Measurements from ENCODE around the gene C6orf118. TPM values are rescaled to one million over a fixed set of nuclear protein-coding genes. Genes with fewer than 3 reads are reported as not detected.

C6orf118 gene
- total RNA-seq, result not detected in 2 replicates

DNA sequence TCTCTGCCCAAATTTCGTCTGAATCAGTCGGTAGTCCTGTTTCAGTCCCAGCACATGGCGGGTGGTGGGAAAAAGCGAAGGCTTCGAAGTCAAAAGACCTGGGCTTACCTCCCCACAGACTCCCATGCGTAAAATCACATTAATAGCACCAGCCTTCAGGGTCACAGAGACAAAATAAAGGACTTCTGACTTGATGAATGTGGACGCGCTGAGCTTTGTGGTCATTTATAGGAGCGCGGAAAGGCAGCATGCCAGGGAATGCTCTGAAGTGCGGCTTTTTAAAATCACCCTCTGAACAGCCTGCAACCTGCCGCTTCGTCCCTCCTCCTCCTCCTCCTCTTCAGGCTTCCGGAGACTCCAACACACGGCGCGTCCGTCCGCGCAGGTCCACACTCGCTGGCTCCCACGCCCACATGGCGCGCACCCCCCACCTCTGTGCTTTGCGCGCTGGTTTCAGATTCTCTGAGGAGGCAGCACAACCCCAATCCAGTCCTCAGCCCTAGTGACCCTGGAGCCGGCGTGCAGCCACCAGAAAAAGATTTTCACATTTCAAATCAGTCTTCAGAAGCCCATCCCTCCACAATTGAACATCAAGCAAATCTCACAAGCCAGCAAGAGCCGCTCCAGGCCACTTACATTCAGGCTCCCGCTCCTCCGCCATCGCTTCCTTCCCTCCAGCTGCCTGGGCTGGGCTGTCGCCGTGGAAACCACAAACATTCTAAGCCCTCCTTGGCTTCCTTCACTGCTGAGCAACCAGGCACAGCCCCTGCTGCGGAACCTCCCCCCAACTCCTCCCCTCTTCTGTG lies at the start of gene C6orf118:
Gene C6orf118, minus strand, starts transcription at position 680 of the 806 bp plus-strand sequence. Its CDS starts 19 bp downstream, at position 661.
- DNase-seq (ENCODE audit: low read depth in 2 of 2), result peak; percentile 24 to 34

DNA sequence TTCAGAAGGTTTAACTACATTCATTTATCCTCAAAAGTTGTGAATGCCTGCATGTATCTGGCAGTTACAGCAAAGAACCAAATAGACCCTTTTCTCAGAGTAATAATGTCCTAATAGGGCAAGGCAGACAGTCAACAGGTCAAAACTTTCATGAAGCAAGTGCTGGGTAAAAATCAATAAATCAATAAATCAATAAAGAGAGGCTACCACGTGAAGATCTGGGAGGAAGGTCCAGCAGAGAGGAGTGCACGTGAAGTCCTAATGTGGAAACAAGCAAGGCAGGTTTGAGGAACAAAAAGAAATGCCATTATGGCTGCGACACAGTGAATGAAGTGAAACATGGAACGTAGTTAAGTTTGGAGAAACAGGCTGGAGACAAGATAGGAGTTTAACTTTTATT lies 36.3 kb upstream of the C6orf118 start:
- no peak for DNase-seq (ENCODE audit: low read depth in 2 of 2)

DNA sequence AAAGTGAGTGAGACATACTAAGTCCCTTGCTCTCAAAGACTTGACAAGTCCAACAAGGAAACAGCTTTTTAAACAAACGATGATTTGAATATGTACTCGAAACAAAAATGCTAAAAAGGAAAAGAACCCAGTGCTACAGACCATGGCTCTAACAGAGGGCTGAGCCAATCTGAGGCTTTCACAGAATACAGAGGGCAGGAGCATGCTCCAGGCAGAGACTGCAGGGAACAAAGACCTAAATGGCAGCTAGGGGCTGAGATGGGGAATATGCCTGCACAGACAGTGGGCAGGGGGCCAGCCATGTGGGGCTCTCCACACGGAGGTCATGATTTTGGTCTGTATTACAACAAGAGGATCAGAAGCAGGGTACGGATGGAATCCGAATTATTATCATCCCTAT lies 31.1 kb upstream of the C6orf118 start:
- DNase-seq (ENCODE audit: low read depth in 2 of 2), result no peak

DNA sequence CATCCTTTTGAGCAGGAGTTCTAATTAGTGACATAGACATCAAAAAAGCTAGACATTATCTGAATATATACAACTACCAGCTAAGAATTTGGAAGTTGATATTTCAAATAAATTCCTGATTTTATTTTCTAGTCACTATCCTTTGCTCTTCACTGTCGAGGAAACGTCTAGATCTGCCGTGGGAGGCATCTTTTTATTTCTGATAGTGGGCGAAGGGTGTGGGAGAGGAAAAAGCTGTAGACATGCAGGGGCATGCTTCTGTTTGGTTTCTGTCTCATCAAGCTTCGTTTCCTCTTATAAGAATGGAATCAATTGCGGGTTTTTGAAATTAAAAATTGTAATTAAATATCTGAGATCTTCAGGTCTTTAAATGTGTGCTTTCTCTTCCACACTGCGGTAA lies 16.2 kb upstream of the C6orf118 start:
- DNase-seq (ENCODE audit: low read depth in 2 of 2), result no peak

DNA sequence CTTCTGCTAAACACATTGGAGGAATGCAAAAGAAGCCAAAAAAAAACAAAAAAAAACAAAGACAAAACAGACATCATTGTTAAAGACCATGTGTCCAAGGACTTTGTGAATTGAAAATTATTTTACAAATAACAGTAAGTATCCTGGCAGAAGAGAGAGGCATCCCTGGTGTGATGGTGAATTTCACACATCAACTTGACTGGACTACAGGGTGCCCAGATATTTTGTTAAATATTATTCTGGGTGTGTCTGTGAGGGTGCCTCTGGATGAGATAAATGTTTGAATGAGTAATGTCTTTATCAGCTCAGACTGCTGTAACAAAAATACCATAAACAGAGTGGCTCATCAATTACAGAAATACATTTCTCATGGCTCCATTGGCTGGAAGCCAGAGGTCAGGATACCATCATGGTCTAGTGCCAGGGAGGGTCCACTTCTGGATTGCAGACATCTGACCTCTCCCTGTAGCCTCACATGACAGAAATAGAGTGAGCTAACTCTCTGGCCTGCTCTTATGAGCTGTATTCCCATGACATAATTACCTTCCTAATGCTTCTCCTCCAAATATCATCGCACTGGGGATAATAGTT lies 12.2 kb upstream of the C6orf118 start:
- DNase-seq (ENCODE audit: low read depth in 2 of 2), result no peak

DNA sequence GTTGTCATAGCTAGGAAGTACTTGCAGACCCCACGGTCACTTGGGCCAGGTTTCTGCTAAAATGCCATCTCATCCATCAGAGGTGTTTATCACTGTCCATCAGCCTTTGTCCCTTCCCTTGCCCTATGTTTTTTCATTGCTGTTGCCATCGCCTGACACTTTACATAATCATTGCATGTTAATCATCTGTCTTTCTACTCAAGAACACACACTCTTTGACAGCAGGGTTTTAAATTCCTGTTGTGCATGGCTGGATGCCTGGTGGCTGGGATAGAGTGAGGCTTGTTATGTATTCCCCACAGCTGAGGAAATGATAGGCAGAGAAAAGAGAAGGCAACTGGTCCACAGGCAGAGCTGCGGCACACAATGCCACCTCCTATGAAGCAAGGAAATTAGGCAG lies 11.7 kb upstream of the C6orf118 start:
- DNase-seq (ENCODE audit: low read depth in 2 of 2), result no peak

DNA sequence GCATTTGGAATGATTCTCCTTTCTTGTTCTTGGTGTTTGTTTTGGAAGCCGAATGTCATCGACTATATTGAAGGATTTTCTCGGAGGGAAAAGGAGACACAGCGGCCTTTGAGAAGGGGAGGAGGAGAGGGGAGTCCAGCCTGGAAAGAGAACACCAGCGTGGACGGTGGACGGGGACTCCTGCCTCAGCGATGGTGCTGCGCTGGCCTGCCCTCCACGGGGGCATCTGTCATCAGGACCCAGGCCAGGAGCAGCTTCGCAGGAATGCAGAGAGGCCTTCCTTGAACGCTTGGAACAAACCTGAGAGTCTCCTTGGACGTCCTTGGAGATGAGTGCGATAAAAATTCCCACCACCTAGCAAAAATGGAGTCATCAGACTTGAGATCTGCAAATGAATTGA lies 8.3 kb upstream of the C6orf118 start:
- no peak for DNase-seq (ENCODE audit: low read depth in 2 of 2)

DNA sequence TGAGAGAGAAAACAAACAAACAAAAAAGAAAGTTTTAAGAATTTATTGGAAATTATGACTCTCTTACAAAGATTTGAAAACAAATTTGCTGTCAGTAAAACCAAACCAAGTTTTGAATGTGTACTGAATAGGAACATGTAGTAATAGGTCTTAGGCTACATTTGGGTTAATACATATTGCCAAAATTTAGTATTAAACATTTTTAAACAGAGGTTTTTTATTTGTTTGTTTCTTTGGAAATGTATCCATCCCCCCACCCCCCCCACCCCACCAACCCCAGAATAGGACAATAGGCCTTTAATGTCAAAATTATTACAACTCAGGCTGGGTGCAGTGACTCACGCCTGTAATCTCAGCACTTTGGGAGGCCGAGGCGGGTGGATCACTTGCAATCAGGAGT lies 2.5 kb downstream of the C6orf118 start:
- DNase-seq (ENCODE audit: low read depth in 2 of 2), result no peak

DNA sequence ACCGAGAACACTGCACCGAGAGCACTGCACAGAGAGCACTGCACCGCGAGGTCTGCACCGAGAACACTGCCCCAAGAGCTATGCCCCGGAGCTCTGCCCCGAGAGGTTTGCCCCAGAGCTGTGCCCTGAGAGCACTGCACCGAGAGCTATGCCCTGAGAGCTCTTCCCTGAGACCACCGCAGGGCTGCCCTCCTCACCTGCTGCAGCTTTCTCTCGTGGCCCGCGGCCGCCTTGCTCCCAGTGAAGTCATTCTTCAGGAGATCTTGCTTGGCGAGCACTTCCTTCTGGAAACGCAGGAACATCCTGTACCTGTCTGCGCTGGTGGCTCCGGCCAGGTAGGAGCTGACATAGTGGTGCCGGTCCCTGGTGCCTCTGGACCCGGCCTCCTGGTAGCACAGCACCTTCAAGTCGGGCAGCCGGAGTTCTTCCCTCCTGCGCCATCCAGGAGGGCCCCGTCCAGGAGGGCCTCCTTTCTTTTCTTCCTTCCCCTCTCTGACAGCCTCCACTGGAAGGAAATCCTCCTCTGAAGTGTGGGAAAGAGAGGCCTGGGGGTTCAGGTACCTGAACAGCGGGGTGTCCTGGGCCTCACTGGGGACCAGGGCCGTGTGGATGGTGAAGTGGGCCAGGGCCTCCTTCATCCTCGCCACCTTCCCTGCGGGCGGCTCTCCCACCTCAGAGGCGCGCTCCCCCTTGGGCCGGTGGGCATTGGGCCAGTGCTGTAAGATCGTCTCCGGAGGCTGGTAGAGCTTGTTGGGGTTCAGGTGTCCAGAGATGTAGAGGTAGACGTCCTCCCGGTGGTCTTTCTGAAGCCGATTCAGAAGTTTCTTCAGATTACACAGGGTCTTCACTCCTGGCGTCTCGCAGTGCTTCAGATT lies 7.8 kb downstream of the C6orf118 start:
- DNase-seq (ENCODE audit: low read depth in 2 of 2), result no peak

DNA sequence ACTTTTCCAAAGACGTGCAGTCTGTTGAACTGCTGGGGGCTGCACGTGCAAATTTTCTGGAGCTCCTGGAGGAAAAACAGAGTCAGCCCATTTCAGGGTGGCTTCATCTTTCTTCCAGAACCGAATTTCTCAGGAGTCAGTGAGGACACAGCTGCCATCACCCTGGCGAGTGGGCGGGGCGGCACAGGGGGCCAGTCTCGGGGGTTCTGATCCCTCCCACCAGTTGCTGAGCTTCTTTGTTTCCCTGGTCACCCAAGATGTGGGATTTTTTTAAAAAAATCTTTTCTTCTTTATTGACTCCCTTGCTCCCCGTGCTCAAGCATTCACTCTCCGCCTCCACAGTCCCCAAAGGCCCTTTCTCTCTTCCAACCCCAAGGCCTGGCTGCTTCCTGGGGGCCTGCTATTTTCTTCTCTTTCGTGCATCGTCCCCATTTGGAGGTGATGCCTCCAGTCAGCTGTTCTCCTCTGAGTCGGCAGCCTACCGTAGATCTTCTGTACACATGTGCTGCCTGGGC lies 8.9 kb downstream of the C6orf118 start:
- no peak for DNase-seq (ENCODE audit: low read depth in 2 of 2)

DNA sequence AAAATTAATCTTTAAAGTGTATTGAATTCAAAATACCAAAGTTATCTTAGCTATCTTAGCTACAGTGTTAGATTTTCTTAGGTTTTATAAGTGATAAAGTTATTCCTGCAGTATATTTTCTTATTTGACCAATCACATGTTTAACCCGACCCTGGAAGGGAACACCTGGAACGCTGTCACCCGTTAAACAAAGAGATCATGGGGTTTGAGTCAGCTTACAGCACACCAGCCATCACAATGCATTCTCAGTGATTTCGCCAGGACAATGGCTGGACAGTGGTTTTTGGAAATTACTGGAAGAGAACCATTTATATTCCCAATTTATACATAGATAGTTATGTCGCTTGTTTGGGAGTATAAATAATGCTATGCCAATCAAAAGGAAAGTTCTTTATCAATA lies 10.5 kb downstream of the C6orf118 start:
- DNase-seq (ENCODE audit: low read depth in 2 of 2), result no peak

DNA sequence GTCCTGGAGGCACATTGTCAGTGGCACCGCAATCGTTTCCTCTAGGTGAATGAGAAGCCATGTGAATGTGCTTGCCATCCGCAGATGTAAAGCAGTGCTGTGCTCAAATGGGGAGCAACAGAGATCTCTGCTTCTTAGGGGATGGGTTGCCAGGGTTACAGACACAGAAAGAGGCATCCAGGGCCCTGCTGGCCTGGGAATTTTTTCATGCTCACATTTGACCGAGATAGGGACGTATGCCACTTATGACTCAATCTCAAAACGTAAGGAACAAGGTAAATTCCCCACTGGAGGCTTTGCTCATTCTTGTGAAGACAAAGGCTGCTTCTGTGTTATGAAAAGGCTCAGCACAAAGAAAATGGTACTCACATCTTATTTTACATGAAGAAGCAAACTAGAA lies 11.0 kb downstream of the C6orf118 start:
- DNase-seq (ENCODE audit: low read depth in 2 of 2), result no peak

DNA sequence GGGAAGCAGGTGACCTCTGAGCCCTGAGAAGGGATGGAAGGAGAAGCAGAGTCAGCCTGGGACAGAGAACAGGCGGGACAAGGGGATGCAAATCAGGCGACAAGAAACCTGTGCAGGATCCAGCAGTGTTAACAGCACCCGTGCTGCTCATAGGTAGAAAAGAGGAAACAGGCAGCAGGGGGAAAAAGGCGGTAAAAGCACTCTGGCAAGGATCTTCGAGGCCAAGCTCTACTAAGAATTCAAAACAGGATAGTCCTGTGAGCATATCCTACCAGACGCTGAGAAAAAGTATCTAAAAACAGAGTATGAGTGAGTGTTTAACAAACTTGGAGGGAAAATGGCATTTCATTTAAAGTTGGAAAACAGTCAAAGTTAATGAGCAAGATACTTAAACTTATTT lies 16.7 kb downstream of the C6orf118 start:
- no peak for DNase-seq (ENCODE audit: low read depth in 2 of 2)

DNA sequence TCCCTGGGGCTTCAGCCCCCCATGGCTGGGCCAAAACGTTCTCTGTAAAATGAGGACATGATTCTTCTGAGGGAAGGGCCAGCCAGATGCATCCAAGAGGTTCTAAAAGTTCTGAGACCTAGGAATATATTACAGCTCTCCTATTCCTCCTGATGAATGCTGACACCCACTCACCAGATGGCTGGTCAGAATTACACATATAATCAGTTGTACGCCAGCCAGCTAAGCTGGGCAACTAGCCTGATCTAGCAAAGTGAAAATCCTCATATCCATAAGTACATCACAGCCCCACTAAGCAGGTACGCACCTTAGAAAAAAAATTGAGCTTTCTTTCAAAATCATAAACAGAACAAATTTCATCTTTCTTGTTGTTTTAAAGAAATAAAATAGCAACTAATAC lies 34.8 kb downstream of the C6orf118 start:
- DNase-seq (ENCODE audit: low read depth in 2 of 2), result no peak

DNA sequence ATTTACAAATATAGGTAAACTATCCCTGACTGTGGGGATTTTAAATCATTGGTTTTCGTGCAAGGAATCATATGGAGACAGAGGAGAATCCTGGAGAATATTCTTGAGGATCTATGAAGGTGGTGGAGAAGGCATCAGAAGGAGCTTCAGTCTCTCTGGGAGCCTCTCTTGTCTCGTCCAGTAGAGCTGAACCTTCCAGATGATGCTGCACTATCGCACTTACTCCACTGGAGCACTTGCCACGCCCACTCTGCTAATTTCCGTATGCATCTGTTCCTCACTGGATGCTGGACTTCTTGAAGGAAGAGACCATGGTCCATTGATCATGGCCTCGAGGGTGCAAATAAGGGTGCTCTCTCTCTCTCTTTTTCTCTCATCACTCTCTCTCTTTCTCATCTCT lies 36.8 kb downstream of the C6orf118 start:
- DNase-seq (ENCODE audit: low read depth in 2 of 2), result no peak

DNA sequence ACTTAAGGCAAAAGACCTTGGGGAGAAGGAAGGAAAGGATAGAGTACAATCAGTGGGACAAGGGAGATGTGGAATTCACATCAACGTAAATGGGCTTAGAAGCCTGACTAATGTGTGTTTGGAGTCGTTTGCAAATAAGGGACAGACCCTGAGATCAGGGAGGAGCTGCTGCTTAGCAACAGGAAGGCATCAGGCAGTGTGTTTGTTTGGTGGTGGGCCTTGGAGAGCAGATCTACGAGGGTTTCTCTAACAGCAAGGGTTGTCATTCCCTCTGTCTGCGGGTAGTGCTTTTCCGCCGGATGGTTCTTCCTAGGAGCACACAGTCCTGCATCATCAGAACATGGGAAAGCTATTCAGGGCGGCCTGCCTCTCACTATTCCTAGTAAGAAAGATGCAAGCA lies 40.4 kb downstream of the C6orf118 start:
- no peak for DNase-seq (ENCODE audit: low read depth in 2 of 2)

DNA sequence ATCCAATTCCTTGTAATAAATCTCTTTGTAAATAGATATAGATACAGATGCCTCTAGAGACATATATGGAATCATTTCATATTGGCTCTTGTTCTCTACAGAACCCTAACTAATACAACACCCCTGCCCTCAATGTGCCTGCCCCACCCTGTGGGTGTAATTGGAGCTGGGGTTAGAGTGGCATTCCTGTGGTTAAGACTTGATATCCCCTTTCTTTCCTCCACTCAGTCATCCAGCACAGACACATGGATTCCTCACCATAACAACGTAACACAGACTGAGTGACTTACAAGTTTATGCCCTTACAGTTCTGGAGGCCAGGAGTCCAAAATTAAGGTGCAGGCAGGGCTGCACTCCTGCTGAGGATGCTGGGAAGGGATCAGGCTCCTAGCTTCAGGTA lies 42.8 kb downstream of the C6orf118 start:
- no peak for DNase-seq (ENCODE audit: low read depth in 2 of 2)

DNA sequence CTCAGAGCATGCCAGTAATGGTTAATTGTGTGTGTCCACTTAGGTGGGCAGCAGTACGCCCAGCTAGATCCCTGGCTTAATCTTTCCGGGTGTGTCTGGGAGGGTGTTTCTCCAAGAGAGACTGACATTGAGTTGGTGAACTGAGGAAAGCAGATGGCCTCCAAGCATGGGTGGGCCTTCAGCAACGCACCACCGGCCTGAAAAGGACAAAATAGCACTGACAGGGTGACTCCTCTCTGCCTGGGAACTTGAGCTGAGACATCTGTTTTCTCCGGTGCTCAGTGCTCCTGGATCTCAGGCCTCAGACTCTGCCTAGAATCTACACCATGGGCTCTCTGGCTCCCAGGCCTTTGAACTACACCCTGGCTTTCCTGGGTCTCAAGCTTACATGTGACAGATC lies 43.2 kb downstream of the C6orf118 start:
- no peak for DNase-seq (ENCODE audit: low read depth in 2 of 2)

DNA sequence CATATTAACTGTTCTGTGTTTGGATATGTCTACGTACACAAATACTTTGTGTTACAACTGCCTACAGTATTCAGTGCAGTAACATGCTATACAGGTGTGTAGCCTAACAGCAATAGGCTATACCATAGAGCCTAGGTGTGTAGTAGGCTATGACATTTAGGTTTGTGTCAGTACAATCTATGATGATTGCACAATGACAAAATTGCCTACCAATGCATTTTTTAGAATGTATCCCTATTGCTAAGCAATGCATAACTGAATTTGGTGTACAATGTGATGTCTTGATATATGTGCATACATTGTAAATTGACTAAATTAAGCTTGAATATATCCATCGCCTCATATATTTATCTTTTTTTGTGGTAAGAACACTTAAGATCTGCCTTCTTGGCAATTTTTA lies 48.9 kb downstream of the C6orf118 start:
- DNase-seq (ENCODE audit: low read depth in 2 of 2), result no peak

DNA sequence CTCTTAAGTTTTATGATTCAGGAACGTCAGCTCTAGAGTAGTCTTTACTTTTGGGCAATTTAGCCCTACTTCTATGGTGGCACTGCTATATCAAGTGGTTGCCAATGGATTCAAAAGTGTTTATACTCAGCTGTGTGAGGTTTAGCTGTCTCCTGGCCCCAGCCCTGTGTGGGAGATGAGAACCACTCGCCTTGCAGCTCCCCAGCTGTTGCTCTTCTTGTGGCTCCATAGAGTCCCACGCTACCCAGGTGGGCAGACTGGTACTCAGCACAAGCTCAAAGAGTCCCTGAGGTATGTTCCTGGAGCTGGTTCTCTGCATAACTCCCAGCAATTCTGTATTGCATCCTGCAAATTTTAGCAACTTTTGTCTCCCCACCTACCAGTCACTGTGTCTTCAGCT lies 59.6 kb downstream of the C6orf118 start:
- no peak for DNase-seq (ENCODE audit: low read depth in 2 of 2)

DNA sequence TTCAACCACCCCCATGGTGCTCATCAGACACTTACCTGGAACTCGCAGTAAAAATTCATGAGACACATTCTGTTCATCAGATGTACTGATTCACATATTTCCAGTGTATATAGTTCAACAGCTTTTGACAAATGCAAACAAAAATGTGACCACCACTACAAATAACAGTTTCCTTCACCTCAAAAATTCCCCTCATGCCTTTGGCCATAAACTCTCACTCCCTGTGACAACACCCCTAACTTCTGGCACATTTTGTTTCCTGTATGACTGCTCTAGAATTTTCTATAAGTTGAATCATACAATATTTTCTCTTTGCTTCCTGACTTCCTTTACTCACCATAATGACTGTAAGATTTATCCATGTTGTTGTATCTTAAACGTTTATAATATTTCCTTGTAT lies 63.7 kb downstream of the C6orf118 start:
- DNase-seq (ENCODE audit: low read depth in 2 of 2), result no peak

DNA sequence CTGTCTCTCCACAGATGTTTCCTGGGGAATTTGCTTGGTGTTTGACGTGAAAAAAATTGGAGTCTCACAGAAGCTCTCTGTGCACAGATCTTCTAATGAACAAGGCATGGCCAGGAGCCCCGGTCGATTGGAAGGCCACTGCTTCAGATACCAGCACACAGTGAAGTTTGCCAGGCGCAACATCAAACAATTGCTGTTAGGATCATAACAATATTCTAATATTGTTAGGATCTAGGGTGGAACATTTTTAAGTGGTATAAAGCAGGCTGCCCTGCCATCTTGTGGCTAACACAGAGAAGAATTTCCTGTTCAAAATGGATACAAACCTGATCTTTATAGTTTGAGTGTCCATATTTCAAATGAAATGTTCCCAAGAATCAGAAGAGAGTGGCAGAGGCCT lies 64.1 kb downstream of the C6orf118 start:
- DNase-seq (ENCODE audit: low read depth in 2 of 2), result peak in 1 of 2 donors; percentile 49

All from lung microvascular endothelial cell (primary cell).